Sigmoid colon (tissue), 7 donors: ENCODE results near the gene ANP32E. TPM values are rescaled to one million over a fixed set of nuclear protein-coding genes. Genes with fewer than 3 reads are reported as not detected.
"Not testable (repeated sequence)": the region's sequence is repeated elsewhere in the genome, so short reads cannot be mapped to it uniquely, and the experiment has no call there.

Experiments used
- DNase-seq: peaks from one replicate; pipeline ENCODE4 v3.0.0-alpha.2; 2019
- H3K27ac ChIP-seq, 4 donors: fragments of 200-600 bp; sonication (generic); one replicate each; pipeline ENCODE4 v1.5.1; 2016 to 2019; ENCODE audit warnings: mild to moderate bottlenecking in 1 of 4
- H3K27me3 ChIP-seq, 3 donors: fragments of 200-600 bp; sonication (generic); one replicate each; pipeline ENCODE4 v1.5.1; 2019; ENCODE audit warnings: mild to moderate bottlenecking in 1 of 3
- H3K36me3 ChIP-seq, 4 donors: fragments of 200-600 bp; sonication (generic); one replicate each; pipeline ENCODE4 v1.5.1; 2016 to 2019
- H3K4me1 ChIP-seq, 4 donors: fragments of 200-600 bp; sonication (generic); one replicate each; pipeline ENCODE4 v1.5.1; 2017 to 2019
- H3K4me3 ChIP-seq, 4 donors: fragments of 200-600 bp; sonication (generic); one replicate each; pipeline ENCODE4 v1.5.1; 2017 to 2019; ENCODE audit warnings: mild to moderate bottlenecking in 2 of 4, moderate library complexity in 1 of 4
- H3K9me3 ChIP-seq, 4 donors: fragments of 200-600 bp in 3 of 4; sonication (generic) in 3 of 4; one replicate each; pipeline versions ENCODE4 v1.5.1 to v1.6.1; 2013 to 2019
- CTCF ChIP-seq, 4 experiments: fragments of 450-650 bp in 3 of 4; fragments of 200-600 bp in 1 of 4; IDR thresholded peaks; one replicate each; pipeline ENCODE4 v1.5.1; 2016 to 2019; ENCODE audit warnings: antibody characterized with exemption in 4 of 4, mild to moderate bottlenecking in 3 of 4, moderate library complexity in 2 of 4
- EP300 ChIP-seq, 4 donors: sonication (generic); formaldehyde crosslinking; IDR thresholded peaks; one replicate each; pipeline ENCODE4 v1.6.1; 2017; ENCODE audit warnings: antibody characterized with exemption in 4 of 4
- POLR2A ChIP-seq, 2 donors: fragments of 450-650 bp; IDR thresholded peaks; one replicate each; pipeline ENCODE4 v1.6.1; 2016; ENCODE audit warnings: antibody characterized with exemption in 2 of 2, mild to moderate bottlenecking in 2 of 2, moderate library complexity in 2 of 2
- POLR2AphosphoS5 ChIP-seq, 4 donors: sonication (generic); formaldehyde crosslinking; IDR thresholded peaks; one replicate each; pipeline ENCODE4 v1.6.1; 2017; ENCODE audit warnings: antibody characterized with exemption in 4 of 4
- WGBS, 2 donors: extraction: QIAGEN DNeasy Blood & Tissue Kit; methylation state at CpG; one replicate each; pipeline ENCODE4 v1.1.7; 2013; 5-methylcytosine and 5-hydroxymethylcytosine counted together
- intact Hi-C: fragments of 100-400 bp; cut with DNase I; formaldehyde crosslinking; loops from one replicate; pipeline ENCODE4 v1.15.1; 2023
- polyA plus RNA-seq, 3 donors: library from polyadenylated mRNA; stranded (reverse); fragments of 200-250 nt; gene quantifications; one replicate each; pipeline ENCODE4 v1.2.3, GENCODE V29; 2013
- total RNA-seq, 4 donors: library from RNA; depleted of rRNA; stranded (reverse); fragments of >200 nt; gene quantifications; one replicate each; pipeline ENCODE4 v1.1.0, GENCODE V29; 2016
- donor health status: healthy with polysubstance abuse.
- donor health status: Bipolar disorder and iron deficiency.
- donor health status: healthy.

Gene ANP32E
- total and polyA plus RNA-seq, 7 donors: 11.4 to 32.6 (median 16.3) TPM

DNA sequence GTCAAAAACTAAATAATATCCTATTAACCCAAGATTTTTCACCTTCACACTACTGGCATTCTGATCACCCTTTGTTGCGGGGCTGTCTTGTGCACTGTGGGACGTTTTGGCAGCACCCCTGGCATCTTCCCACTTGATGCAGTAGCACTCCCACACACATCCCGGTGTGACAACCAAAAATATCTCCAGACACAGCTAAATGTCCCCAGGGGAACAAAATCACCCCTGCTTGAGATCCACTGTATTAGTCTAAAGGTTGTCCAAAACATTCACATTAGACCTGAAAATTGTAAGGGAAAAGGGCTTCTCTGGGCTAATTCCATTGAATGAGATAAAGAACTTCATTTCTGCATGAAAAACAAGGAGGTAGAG lies 48.4 kb downstream of the ANP32E start:
- no peak overlapping the region for H3K4me3 ChIP-seq
- WGBS, 2 donors: 33 to 35% methylated on average over 3 of the region's 3 CpGs
- intact Hi-C loops: loop anchor here (5.0 kb wide), 1 partner anchor 225 kb away; no protein-coding TSS in a partner anchor

DNA sequence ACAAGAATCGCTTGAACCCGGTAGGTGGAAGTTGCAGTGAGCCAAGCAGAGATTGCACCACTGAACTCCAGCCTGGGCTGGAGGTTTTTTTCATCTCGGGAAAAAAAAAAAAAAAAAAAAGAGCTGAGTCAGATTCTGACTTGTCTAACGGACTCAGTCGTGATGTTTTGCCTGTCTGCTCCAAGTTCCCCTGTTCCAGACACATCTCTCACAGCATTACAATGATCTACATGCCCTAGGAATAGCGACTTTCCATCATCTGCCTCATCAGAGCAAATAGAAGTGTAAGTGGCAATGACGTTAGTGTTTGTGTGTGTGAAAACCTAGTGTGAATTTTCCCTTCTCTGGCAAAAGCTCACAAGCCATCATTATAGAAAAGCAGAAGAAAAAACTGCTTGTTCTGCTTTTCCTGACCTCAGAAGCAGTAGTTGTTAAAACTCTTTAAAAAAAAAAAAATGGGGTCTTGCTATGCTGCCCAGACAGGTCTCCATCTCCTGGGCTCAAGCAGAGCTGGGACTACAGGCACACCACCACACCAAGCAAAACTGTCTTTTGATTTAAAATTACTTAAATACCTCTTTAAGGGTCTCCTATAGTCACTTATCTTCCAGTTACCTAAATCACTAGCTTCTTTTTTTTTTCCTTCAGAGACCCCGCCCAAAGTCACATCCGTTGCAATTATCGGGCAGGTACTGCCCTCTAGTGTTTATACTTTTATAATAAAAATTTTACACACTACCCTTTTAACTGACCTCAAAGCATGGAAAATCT lies 48.9 kb downstream of the ANP32E start:
- Histone ChIP-seq H3K4me1 (peaks cover 0 to 12% (median 3%) of the 10 kb centered on the region in 4 donors), H3K27ac (peak overlapping the region in 2 of 4 donors; percentile 33 to 52), H3K27me3 (no peaks in the 10 kb centered on the region), H3K36me3 (no peaks in the 10 kb centered on the region), H3K4me3 (peak overlapping the region in 2 of 4 donors; percentile 1 to 25), H3K9me3 (no peaks in the 10 kb centered on the region)
- WGBS, 2 donors: 20 to 24% methylated on average over 10 of the region's 10 CpGs
- peak in 3 of 4 experiments; percentile 22 to 42 (median 36) for TF ChIP-seq CTCF (IDR thresholded peaks at IDR 0.05)
- no peak for TF ChIP-seq POLR2A (IDR thresholded peaks at IDR 0.05)
- no peak for TF ChIP-seq POLR2AphosphoS5 (IDR thresholded peaks at IDR 0.05)
- intact Hi-C loops: loop anchor here (5.0 kb wide), 1 partner anchor 225 kb away; no protein-coding TSS in a partner anchor
- DNase-seq: no peak

More for the DNA sequence above, 48.4 kb downstream of the ANP32E start:
- TF ChIP-seq POLR2A (IDR thresholded peaks at IDR 0.05) (no peak), CTCF (IDR thresholded peaks at IDR 0.05) (no peak), EP300 (IDR thresholded peaks at IDR 0.05) (no peak), POLR2AphosphoS5 (IDR thresholded peaks at IDR 0.05) (no peak)
- Histone ChIP-seq H3K9me3 (no peaks in the 10 kb centered on the region), H3K36me3 (no peaks in the 10 kb centered on the region), H3K4me1 (peaks cover 0 to 16% (median 6%) of the 10 kb centered on the region in 4 donors), H3K27me3 (no peaks in the 10 kb centered on the region), H3K27ac (no peak overlapping the region)
- no peak for DNase-seq

DNA sequence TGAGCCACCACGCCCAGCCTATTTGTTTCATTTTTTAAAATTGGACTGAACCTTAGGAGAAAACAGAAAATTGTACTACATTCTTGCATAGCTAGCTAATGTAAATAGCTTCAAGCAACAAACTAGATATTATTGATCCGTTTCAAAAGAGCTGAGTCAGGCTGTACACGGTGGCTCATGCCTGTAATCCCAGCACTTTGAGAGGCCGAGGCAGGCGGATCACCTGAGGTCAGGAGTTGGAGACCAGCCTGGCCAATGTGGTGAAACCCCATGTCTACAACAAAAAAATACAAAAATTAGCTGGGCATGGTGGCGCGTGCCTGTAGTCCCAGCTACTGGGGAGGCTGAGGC lies 49.5 kb downstream of the ANP32E start:
- peaks cover 0 to 10% (median 2%) of the 10 kb centered on the region in 4 donors for H3K4me1 ChIP-seq
- peak overlapping the region in 3 of 4 donors; percentile 22 to 52 (median 33) for H3K27ac ChIP-seq
- H3K9me3 ChIP-seq, DNase-seq, H3K27me3 ChIP-seq, H3K36me3 ChIP-seq, H3K4me3 ChIP-seq: not testable (repeated sequence)
- WGBS, 2 donors: 74 to 84% methylated on average over 7 of the region's 7 CpGs
- intact Hi-C loops: loop anchor here (5.0 kb wide), 1 partner anchor 224 kb away; no protein-coding TSS in a partner anchor

GRCh38 chr1:150185481-150185880 lies 50.4 kb downstream of the ANP32E start:
- DNase-seq: no peak
- Histone ChIP-seq H3K4me3 (no peak overlapping the region), H3K27ac (no peak overlapping the region), H3K9me3 (no peaks in the 10 kb centered on the region), H3K4me1 (peaks cover 0 to 10% (median 2%) of the 10 kb centered on the region in 4 donors), H3K27me3 (no peaks in the 10 kb centered on the region), H3K36me3 (no peaks in the 10 kb centered on the region)
- WGBS, 2 donors: 91 to 93% methylated on average over 7 of the region's 7 CpGs
- no peak for TF ChIP-seq CTCF (IDR thresholded peaks at IDR 0.05)
- TF ChIP-seq EP300 (IDR thresholded peaks at IDR 0.05): no peak
- TF ChIP-seq POLR2A (IDR thresholded peaks at IDR 0.05): no peak
- TF ChIP-seq POLR2AphosphoS5 (IDR thresholded peaks at IDR 0.05): no peak
- intact Hi-C loops: loop anchor here (5.0 kb wide), 1 partner anchor 223 kb away; no protein-coding TSS in a partner anchor

DNA sequence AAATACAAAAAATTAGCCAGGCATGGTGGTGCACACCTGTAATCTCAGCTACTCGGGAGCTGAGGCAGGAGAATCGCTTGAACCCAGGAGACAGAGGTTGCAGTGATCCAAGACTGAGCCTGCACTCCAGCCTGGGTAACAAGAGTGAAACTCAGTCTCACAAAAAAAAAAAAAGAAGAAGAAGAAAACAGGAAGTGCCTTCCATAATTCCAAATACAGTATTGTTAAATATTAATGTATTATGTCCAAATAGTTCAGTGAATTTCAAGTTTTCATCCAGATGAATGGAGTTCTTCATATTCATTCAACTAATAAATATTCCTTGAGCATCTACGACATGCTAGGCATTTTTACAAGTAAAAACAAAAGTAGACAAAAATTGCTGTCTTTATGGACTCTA lies 52.9 kb downstream of the ANP32E start:
- H3K4me3 ChIP-seq: no peak overlapping the region
- no peaks in the 10 kb centered on the region for H3K27me3 ChIP-seq
- H3K27ac ChIP-seq: peak overlapping the region; percentile 6 to 31 (median 16)
- intact Hi-C loops: no loop called here
- H3K36me3 ChIP-seq: no peaks in the 10 kb centered on the region
- DNase-seq: no peak
- no peaks in the 10 kb centered on the region for H3K9me3 ChIP-seq
- peaks cover 0 to 10% (median 2%) of the 10 kb centered on the region in 4 donors for H3K4me1 ChIP-seq
- TF ChIP-seq CTCF (IDR thresholded peaks at IDR 0.05): no peak
- no peak for TF ChIP-seq POLR2AphosphoS5 (IDR thresholded peaks at IDR 0.05)
- TF ChIP-seq POLR2A (IDR thresholded peaks at IDR 0.05): no peak
- no peak for TF ChIP-seq EP300 (IDR thresholded peaks at IDR 0.05)
- WGBS, 2 donors: 88 to 93% methylated on average over 3 of the region's 3 CpGs
